BLaER1 (cell line): ENCODE results near the gene NLRC3.
"Not testable (repeated sequence)": the region's sequence is repeated elsewhere in the genome, so short reads cannot be mapped to it uniquely, and the experiment has no call there.

Source experiments
- H3K27ac ChIP-seq: shearing (Covaris generic); formaldehyde crosslinking; 2 replicates; pipeline ENCODE4 v1.8.1; 2022
- H3K27me3 ChIP-seq: shearing (Covaris generic); formaldehyde crosslinking; 2 replicates; pipeline ENCODE4 v1.8.1; 2022
- H3K36me3 ChIP-seq: shearing (Covaris generic); formaldehyde crosslinking; 2 replicates; pipeline ENCODE4 v1.8.1; 2022
- H3K4me1 ChIP-seq: shearing (Covaris generic); formaldehyde crosslinking; 2 replicates; pipeline ENCODE4 v1.8.1; 2022
- H3K4me2 ChIP-seq: shearing (Covaris generic); formaldehyde crosslinking; 2 replicates; pipeline ENCODE4 v1.8.1; 2022
- H3K4me3 ChIP-seq: shearing (Covaris generic); formaldehyde crosslinking; 2 replicates; pipeline ENCODE4 v1.8.1; 2022
- H3K9ac ChIP-seq: shearing (Covaris generic); formaldehyde crosslinking; 2 replicates; pipeline ENCODE4 v1.8.1; 2022
- H3K9me3 ChIP-seq: shearing (Covaris generic); formaldehyde crosslinking; 2 replicates; pipeline ENCODE4 v1.8.1; 2022
- H4K20me1 ChIP-seq: shearing (Covaris generic); formaldehyde crosslinking; 2 replicates; pipeline ENCODE4 v1.8.1; 2022
- Cebpa-rat ChIP-seq: shearing (Covaris generic); IDR thresholded peaks from 2 replicates; pipeline ENCODE4 v1.8.1; 2022

Gene NLRC3

DNA sequence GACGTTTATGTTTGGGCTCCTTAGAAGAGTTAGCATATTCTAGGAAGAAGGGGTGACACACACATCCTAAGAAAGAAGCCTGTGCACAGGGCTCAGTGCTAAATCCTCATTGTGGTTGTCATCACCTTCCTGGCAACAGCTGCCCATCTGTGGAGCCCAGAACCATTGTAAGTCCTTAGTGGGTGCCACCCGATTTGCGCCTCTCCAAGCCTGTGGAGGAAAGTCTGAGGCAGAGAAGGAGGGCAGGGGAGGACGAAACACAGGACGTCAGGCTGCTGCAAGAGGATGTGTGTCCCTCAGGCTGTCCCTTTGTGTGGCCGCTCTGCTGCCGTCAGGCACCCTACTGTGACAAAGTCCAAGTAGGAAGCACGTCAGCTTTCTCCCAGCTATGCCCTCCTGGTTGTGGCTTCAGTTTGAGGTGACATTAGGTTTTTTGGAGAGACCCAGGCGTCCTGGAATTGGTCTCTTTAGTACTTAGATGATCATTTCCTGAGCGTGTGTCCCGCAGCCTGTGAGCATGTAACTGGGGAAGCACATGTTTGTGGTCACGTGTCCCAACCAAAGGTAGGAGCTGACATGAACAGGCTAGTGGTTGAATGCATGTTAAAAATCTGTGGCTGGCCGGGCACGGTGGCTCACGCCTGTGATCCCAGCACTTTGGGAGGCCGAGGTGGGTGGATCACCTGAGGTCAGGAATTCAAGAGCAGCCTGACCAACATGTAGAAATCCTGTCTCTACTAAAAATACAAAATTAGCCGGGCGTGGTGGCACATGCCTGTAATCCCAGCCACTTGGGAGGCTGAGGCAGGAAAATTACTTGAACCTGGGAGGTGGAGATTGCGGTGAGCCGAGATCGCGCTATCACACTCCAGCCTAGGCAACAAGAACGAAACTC is 65.7 kb downstream of the NLRC3 start:
- H3K4me1 ChIP-seq = peaks cover 15% of the 10 kb centered on the region
- no peak overlapping the region for H3K9ac ChIP-seq
- H3K9me3 ChIP-seq = no peaks in the 10 kb centered on the region
- H3K27ac ChIP-seq = no peak overlapping the region
- H3K27me3 ChIP-seq = no peaks in the 10 kb centered on the region
- no peak overlapping the region for H3K4me3 ChIP-seq
- H3K4me2 ChIP-seq = no peak overlapping the region
- no peaks in the 10 kb centered on the region for H4K20me1 ChIP-seq
- TF ChIP-seq Cebpa-rat = no peak
- peaks cover 93% of the 10 kb centered on the region for H3K36me3 ChIP-seq

- TF ChIP-seq Cebpa-rat = no peak
- no peak overlapping the region for H3K9ac ChIP-seq
These were observed 66.8 kb downstream of the NLRC3 start for GRCh38 chr16:3510416-3510815.

GRCh38 chr16:3509470-3509928 is 67.7 kb downstream of the NLRC3 start:
- peaks cover 88% of the 10 kb centered on the region for H3K36me3 ChIP-seq
- no peak for TF ChIP-seq Cebpa-rat
- H3K9ac ChIP-seq = 0 out of 2 replicates have a peak overlapping the region, but pooled peaks have one; percentile 10
- H3K4me1 ChIP-seq = peaks cover 25% of the 10 kb centered on the region
- no peak overlapping the region for H3K27ac ChIP-seq
- H3K9me3 ChIP-seq = no peaks in the 10 kb centered on the region
- no peak overlapping the region for H3K4me3 ChIP-seq
- H4K20me1 ChIP-seq = no peaks in the 10 kb centered on the region
- peak overlapping the region; percentile 26; the same call in 1 of the 2 replicates for H3K4me2 ChIP-seq
- no peaks in the 10 kb centered on the region for H3K27me3 ChIP-seq

More at GRCh38 chr16:3510416-3510815, 66.8 kb downstream of the NLRC3 start:
- H4K20me1 ChIP-seq = no peaks in the 10 kb centered on the region
- no peak overlapping the region for H3K4me3 ChIP-seq
- H3K9me3 ChIP-seq = no peaks in the 10 kb centered on the region
- no peak overlapping the region for H3K4me2 ChIP-seq
- no peak overlapping the region for H3K27ac ChIP-seq
- H3K27me3 ChIP-seq = no peaks in the 10 kb centered on the region
- peaks cover 17% of the 10 kb centered on the region for H3K4me1 ChIP-seq
- peaks cover 91% of the 10 kb centered on the region for H3K36me3 ChIP-seq

DNA sequence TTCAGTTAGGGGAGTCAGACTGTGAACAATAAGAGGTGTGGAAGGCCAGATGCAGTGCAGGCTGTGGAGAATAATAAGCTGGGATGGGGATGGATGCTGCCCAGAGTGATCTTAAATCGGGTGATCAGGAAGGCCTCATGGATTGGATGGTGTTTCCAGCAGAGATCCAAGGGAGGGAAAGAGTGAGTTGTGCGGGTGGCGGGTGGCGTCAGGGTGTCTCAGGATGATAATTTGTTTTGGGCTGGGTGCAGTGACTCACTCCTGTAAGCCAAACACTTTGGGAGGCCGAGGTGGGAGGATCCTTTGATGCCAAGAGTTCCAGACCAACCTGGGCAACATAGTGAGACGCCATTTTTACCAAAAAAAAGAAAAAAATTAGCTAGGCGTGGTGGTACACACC is 68.5 kb downstream of the NLRC3 start:
- H3K36me3 ChIP-seq = peaks cover 81% of the 10 kb centered on the region
- no peak overlapping the region for H3K9ac ChIP-seq
- peaks cover 25% of the 10 kb centered on the region for H3K4me1 ChIP-seq
- no peaks in the 10 kb centered on the region for H3K27me3 ChIP-seq
- no peaks in the 10 kb centered on the region for H3K9me3 ChIP-seq
- H3K27ac ChIP-seq = no peak overlapping the region
- TF ChIP-seq Cebpa-rat = no peak
- no peak overlapping the region for H3K4me3 ChIP-seq
- no peak overlapping the region for H3K4me2 ChIP-seq
- H4K20me1 ChIP-seq = no peaks in the 10 kb centered on the region

DNA sequence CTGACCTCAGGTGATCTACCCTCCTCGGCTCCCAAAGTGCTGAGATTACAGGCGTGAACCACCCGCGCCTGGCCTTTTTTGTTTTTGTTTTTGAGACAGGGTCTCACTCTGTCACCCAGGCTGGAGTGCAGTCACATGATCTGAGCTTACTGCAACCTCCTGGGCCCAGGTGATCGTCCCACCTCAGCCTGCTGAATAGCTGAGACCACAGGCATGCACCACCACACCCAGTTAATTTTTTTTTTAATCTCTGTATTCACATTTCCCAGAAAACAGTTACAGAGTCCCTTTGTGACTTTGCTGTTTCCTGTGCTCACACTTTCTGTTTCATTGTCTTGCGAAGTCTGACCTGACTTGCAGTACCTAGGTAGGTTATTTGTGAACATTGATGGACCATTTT is 73.7 kb downstream of the NLRC3 start:
- no peak overlapping the region for H3K27ac ChIP-seq
- H4K20me1 ChIP-seq = no peaks in the 10 kb centered on the region
- H3K4me2 ChIP-seq = peak overlapping the region; percentile 1; the same call in 1 of the 2 replicates
- no peak overlapping the region for H3K4me3 ChIP-seq
- no peaks in the 10 kb centered on the region for H3K9me3 ChIP-seq
- peaks cover 33% of the 10 kb centered on the region for H3K4me1 ChIP-seq
- H3K27me3 ChIP-seq = no peaks in the 10 kb centered on the region
- peaks cover 32% of the 10 kb centered on the region for H3K36me3 ChIP-seq
- H3K9ac ChIP-seq = no peak overlapping the region
- no peak for TF ChIP-seq Cebpa-rat

DNA sequence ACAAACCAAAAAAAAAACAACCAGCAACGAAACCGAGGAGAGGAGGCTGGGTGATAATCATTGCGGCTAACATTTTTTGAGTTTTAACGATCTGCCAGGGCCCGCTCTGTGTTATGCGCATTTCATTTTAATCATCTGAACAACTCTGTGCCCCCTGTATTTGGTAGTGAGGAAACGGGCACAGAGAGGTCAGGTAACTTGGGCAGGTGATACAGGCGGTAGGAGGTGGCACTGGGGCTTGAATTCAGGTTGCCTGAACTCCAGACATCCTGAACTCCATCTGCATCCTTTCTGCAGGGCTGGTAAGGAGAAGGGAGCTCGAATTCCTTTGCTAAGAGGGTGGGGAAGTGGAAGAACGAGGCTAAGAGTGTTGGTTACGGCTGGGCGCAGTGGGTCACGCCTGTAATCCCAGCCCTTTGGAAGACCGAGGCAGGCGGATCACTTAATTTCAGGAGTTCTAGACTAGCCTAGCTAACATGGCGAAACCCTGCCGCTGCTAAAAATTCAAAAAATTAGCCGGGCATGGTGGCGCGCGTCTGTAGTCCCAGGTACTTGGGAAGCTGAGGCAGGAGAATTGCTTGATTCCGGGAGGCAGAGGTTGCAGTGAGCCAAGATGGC is 75.3 kb downstream of the NLRC3 start:
- peak overlapping the region; percentile 81 for H3K9ac ChIP-seq
- no peaks in the 10 kb centered on the region for H4K20me1 ChIP-seq
- peaks cover 19% of the 10 kb centered on the region for H3K36me3 ChIP-seq
- no peaks in the 10 kb centered on the region for H3K27me3 ChIP-seq
- peaks cover 28% of the 10 kb centered on the region for H3K4me1 ChIP-seq
- no peak overlapping the region for H3K27ac ChIP-seq
- H3K4me2 ChIP-seq = peak overlapping the region; percentile 92
- no peaks in the 10 kb centered on the region for H3K9me3 ChIP-seq
- TF ChIP-seq Cebpa-rat = no peak
- H3K4me3 ChIP-seq = peak overlapping the region; percentile 81

DNA sequence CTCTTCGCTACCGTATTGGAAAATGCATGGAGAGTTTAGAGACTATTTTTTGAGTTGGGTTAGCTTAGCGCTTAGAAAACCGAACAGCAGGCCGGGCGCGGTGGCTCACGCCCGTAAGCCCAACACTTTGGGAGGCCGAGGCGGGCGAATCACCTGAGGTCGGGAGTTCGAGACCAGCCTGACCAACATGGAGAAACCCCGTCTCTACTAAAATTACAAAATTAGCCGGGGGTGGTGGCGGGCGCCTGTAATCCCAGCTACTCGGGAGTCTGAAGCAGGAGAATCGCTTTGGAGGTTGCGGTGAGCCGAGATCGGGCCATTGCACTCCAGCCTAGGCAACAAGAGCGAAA is 75.8 kb downstream of the NLRC3 start:
- Histone ChIP-seq H3K9ac (peak overlapping the region; percentile 81), H3K4me1 (peaks cover 28% of the 10 kb centered on the region), H3K4me3 (peak overlapping the region; percentile 81), H3K36me3 (peaks cover 14% of the 10 kb centered on the region), H3K27ac (peak overlapping the region; percentile 48; the same call in 1 of the 2 replicates), H3K4me2 (peak overlapping the region; percentile 92)
- not testable (repeated sequence) for H3K27me3 ChIP-seq, H3K9me3 ChIP-seq, H4K20me1 ChIP-seq

DNA sequence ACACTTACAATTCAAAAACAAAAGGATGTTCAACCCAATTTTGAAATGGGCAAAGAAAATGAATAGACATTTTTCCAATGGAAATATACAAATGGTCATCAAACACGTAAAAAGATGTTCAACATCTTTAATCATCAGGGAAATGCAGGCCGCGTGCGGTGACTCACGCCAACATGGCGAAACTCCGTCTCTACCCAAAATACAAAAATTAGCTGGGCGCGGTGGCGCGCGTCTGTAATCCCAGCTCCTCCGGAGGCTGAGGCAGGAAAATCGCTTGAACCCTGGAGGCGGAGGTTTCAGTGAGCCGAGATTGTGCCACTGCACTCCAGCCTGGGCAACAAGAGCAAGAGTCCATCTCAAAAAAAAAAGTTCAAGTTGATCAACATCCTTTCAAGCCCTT is 78.2 kb downstream of the NLRC3 start:
- H3K4me2 ChIP-seq = no peak overlapping the region
- TF ChIP-seq Cebpa-rat = no peak
- H4K20me1 ChIP-seq = no peaks in the 10 kb centered on the region
- H3K27ac ChIP-seq = no peak overlapping the region
- no peak overlapping the region for H3K4me3 ChIP-seq
- no peak overlapping the region for H3K9ac ChIP-seq
- H3K9me3 ChIP-seq = no peaks in the 10 kb centered on the region
- no peaks in the 10 kb centered on the region for H3K27me3 ChIP-seq
- peaks cover 18% of the 10 kb centered on the region for H3K4me1 ChIP-seq
- no peaks in the 10 kb centered on the region for H3K36me3 ChIP-seq

DNA sequence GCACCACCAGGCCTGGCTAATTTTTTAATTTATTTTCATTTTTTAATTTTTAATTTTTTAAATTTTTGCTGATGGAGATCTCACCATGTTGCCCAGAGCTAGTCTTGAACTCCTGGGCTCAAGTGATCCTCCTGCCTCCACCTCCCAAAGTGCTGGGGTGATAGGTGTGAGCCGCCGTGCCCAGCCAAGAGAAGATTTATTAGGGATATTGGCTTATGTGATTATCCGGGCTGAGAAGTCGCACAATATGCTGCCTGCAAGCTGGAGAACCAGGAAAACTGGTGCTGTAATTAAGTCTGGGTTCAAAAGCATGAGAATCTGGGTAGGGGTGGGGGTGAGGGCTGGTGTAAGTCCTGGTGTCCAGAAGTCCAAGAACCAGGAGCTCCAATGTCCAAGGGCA is 79.4 kb downstream of the NLRC3 start:
- no peaks in the 10 kb centered on the region for H4K20me1 ChIP-seq
- H3K4me3 ChIP-seq = no peak overlapping the region
- H3K9me3 ChIP-seq = no peaks in the 10 kb centered on the region
- no peaks in the 10 kb centered on the region for H3K27me3 ChIP-seq
- no peaks in the 10 kb centered on the region for H3K36me3 ChIP-seq
- peaks cover 17% of the 10 kb centered on the region for H3K4me1 ChIP-seq
- no peak overlapping the region for H3K9ac ChIP-seq
- no peak overlapping the region for H3K27ac ChIP-seq
- no peak overlapping the region for H3K4me2 ChIP-seq
- no peak for TF ChIP-seq Cebpa-rat

- Histone ChIP-seq H3K27me3 (no peaks in the 10 kb centered on the region), H3K36me3 (no peaks in the 10 kb centered on the region), H3K9ac (no peak overlapping the region)
These were observed 80.8 kb downstream of the NLRC3 start for GRCh38 chr16:3496386-3496785.

More at GRCh38 chr16:3496386-3496785, 80.8 kb downstream of the NLRC3 start:
- no peak overlapping the region for H3K4me3 ChIP-seq
- H3K27ac ChIP-seq = no peak overlapping the region
- no peak for TF ChIP-seq Cebpa-rat
- no peak overlapping the region for H3K4me2 ChIP-seq
- H3K4me1 ChIP-seq = peaks cover 11% of the 10 kb centered on the region
- no peaks in the 10 kb centered on the region for H4K20me1 ChIP-seq
- no peaks in the 10 kb centered on the region for H3K9me3 ChIP-seq
